GM21529 (cell line): ENCODE measurements around the gene SDHA.

Experiments used
- ATAC-seq: cut with Tn5 transposase; IDR thresholded peaks from one replicate; pipeline ENCODE4 v1.9.1; 2021; ENCODE audit not compliant: unreplicated experiment

Gene SDHA

GRCh38 chr5:217494-218456 is at the start of gene SDHA, which contains the start of gene CCDC127:
SDHA (plus strand) TSS chr5:218320; CDS start chr5:218356, 36 bp downstream.
CCDC127 (minus strand) TSS chr5:218153; CDS start chr5:216849, 1,304 bp downstream.
- peak; percentile 74 for ATAC-seq

- no peak for ATAC-seq
Observed at GRCh38 chr5:169071-169727, 48.9 kb upstream of the SDHA start.

- ATAC-seq = no peak
Observed at GRCh38 chr5:169728-170094, 48.4 kb upstream of the SDHA start.

GRCh38 chr5:170971-171800 is 46.9 kb upstream of the SDHA start:
- ATAC-seq = no peak

GRCh38 chr5:171801-172331 is 46.3 kb upstream of the SDHA start:
- ATAC-seq = no peak

GRCh38 chr5:172421-172820 is 45.7 kb upstream of the SDHA start:
- no peak for ATAC-seq

- ATAC-seq = no peak
Observed at GRCh38 chr5:172841-173251, 45.3 kb upstream of the SDHA start.

- no peak for ATAC-seq
Observed at GRCh38 chr5:173392-174290, 44.5 kb upstream of the SDHA start.

- ATAC-seq = no peak
Observed at GRCh38 chr5:174291-174600, 43.9 kb upstream of the SDHA start.

GRCh38 chr5:174876-175465 is 43.1 kb upstream of the SDHA start:
- ATAC-seq = no peak

- no peak for ATAC-seq
Observed at GRCh38 chr5:176296-176823, 41.8 kb upstream of the SDHA start.

GRCh38 chr5:178110-178509 is 40.0 kb upstream of the SDHA start:
- no peak for ATAC-seq

GRCh38 chr5:179401-179800 is 38.7 kb upstream of the SDHA start:
- no peak for ATAC-seq

- no peak for ATAC-seq
Observed at GRCh38 chr5:180286-180918, 37.7 kb upstream of the SDHA start.

GRCh38 chr5:181160-181559 is 37.0 kb upstream of the SDHA start:
- ATAC-seq = no peak

GRCh38 chr5:181566-181965 is 36.6 kb upstream of the SDHA start:
- ATAC-seq = no peak

GRCh38 chr5:182126-182525 is 36.0 kb upstream of the SDHA start:
- no peak for ATAC-seq

- no peak for ATAC-seq
Observed at GRCh38 chr5:184471-184870, 33.6 kb upstream of the SDHA start.
